GM11168 (cell line): ENCODE measurements around the gene KLHL20.
"Not testable (repeated sequence)": the region's sequence is repeated elsewhere in the genome, so short reads cannot be mapped to it uniquely, and the experiment has no call there.

ENCODE experiments used
- in situ Hi-C: fragments of 300-500 bp; cut with MboI; formaldehyde crosslinking; loops from one replicate; pipeline ENCODE4 v1.12.0; 2022; ENCODE audit warnings: low sequenced_read_pairs; ENCODE audit not compliant: unreplicated experiment

KLHL20 gene, protein sequence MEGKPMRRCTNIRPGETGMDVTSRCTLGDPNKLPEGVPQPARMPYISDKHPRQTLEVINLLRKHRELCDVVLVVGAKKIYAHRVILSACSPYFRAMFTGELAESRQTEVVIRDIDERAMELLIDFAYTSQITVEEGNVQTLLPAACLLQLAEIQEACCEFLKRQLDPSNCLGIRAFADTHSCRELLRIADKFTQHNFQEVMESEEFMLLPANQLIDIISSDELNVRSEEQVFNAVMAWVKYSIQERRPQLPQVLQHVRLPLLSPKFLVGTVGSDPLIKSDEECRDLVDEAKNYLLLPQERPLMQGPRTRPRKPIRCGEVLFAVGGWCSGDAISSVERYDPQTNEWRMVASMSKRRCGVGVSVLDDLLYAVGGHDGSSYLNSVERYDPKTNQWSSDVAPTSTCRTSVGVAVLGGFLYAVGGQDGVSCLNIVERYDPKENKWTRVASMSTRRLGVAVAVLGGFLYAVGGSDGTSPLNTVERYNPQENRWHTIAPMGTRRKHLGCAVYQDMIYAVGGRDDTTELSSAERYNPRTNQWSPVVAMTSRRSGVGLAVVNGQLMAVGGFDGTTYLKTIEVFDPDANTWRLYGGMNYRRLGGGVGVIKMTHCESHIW

DNA sequence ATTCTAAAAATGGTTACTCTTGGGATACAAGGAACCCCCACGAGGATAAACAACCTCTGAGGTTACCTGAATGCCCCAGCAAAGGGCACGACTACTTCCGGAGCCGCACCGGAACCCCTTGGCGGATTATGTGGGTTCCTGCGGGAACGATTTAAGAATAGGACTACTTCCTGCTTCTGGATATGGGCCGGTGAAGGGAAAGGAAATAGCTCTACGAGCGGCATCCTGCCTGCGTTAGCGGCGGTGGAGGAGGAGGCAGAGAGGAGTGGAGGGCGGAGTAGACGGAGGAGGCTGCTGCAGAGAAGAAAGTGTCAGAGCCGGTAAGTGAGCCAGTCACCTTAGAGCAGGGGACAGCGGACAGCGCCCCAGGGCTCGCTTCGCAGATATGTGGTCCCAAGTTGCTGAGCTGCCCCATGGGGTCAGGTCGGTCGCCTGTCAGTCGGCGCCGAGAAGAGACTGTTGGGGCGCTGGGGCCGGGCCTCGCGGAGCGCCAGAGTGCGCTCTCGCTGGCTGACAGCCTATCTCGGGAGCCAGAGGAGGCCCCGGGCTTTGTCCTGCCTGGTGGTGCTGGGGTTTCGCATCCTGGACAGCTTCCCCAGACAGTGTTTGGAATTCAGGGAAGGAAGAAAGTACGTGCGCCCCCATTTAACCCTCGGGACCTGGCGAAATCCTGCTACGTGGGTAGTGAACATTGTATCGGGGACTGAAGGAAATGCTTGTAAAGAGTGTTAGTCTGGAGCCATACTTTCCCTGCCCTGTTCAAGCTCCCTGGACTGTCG lies at the start of gene KLHL20:
TSS of gene KLHL20 (plus strand) at position 223 of the 779 bp plus-strand sequence. CDS start 1,063 bp downstream, outside the sequence.
- in situ Hi-C loops = no loop called here

GRCh38 chr1:173666646-173667045 lies 48.1 kb upstream of the KLHL20 start:
- in situ Hi-C loops = no loop called here

- in situ Hi-C loops = no loop called here
Observed at GRCh38 chr1:173669491-173669941, 45.3 kb upstream of the KLHL20 start, which contains the start of gene ANKRD45. Gene ANKRD45 (minus strand): TSS chr1:173669851. CDS start chr1:173659418, 10,433 bp downstream.

- in situ Hi-C loops = not testable (repeated sequence)
Observed at GRCh38 chr1:173674496-173674895, 40.3 kb upstream of the KLHL20 start.

DNA sequence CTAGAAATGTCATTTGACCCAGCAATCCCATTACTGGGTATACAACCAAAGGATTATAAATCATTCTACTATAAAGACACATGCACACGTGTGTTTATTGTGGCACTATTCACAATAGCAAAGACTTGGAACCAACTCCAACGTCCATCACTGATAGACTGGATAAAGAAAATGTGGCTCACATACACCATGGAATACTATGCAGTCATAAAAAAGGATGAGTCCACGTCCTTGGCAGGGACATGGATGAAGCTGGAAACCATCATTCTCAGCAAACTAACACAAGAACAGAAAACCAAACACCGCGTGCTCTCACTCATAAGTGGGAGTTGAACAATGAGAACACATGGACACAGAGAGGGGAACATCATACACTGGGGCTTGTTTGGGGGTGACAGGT lies 34.6 kb upstream of the KLHL20 start:
- in situ Hi-C loops = not testable (repeated sequence)

GRCh38 chr1:173682184-173682583 lies 32.6 kb upstream of the KLHL20 start:
- in situ Hi-C loops = no loop called here

GRCh38 chr1:173683838-173684237 lies 30.9 kb upstream of the KLHL20 start:
- in situ Hi-C loops = not testable (repeated sequence)

- in situ Hi-C loops = not testable (repeated sequence)
Observed at GRCh38 chr1:173685121-173685520, 29.7 kb upstream of the KLHL20 start.

DNA sequence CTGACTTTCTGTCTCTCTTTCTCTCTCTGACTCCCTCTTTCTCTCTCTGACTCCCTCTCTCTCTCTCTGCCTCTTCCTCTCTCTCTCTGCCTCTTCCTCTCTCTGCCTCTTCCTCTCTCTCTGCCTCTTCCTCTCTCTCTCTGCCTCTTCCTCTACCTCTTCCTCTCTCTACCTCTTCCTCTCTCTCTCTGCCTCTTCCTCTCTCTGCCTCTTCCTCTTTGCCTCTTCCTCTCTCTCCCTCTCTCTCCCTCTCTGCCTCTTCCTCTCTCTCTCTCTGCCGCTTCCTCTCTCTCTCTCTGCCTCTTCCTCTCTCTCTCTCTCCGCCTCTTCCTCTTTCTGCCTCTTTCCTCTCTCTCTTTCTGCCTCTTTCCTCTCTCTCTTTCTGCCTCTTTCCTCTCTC lies 26.5 kb upstream of the KLHL20 start:
- in situ Hi-C loops = no loop called here

GRCh38 chr1:173693238-173693637 lies 21.5 kb upstream of the KLHL20 start:
- in situ Hi-C loops = no loop called here

DNA sequence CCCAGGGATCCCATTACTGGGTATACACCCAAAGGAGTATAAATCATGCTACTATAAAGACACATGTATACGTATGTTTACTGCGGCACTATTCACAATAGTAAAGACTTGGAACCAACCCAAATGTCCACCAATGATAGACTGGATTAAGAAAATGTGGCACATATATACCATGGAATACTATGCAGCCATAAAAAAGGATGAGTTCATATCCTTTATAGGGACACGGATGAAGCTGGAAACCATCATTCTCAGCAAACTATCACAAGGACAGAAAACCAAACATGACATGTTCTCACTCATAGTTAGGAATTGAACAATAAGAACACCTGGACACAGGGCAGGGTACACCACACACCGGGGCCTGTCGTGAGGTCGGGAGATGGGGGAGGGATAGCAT lies 13.5 kb upstream of the KLHL20 start:
- in situ Hi-C loops = not testable (repeated sequence)

GRCh38 chr1:173702736-173703135 lies 12.0 kb upstream of the KLHL20 start:
- in situ Hi-C loops = no loop called here

DNA sequence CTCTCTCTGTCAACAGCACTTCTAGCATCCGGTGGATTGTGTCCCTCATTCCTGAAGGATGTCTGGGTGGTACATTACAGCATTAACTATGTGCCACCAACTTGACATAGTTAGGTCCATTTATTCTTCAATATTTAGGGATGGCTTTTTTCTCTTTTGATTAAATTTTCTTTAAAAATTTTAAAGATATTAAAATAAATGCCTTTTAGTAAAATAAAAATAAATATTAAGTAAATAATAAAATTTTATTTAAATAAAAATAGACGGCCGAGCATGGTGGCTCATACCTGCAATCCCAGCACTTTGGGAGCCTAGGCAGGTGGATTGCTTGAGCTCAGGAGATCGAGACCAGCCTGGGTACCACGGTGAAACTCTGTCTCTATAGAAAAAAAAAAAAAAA lies 9.7 kb upstream of the KLHL20 start:
- in situ Hi-C loops = no loop called here

DNA sequence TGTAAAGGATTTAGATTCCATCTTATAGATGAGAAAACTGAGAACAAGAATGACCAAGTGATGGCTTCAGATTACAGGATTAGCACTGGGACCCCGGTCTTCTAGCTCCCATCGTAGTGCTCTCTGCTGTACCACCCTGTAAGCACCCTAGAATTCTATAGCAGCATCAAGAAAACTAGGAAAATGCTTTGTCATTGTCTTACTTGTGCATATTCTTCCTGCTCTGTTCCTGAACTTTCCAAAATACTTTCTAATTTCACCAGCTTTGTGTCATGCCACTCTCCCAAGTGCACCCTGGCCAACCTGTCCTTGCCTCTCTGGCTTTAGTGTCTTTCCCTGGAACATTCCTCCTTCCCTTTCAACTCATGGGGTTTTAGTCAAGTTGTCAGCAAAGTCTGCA lies 6.0 kb upstream of the KLHL20 start:
- in situ Hi-C loops = no loop called here

GRCh38 chr1:173714441-173714758 lies 381 bp upstream of the KLHL20 start:
- in situ Hi-C loops = no loop called here

GRCh38 chr1:173715538-173715844 lies 710 bp downstream of the KLHL20 start:
- in situ Hi-C loops = no loop called here

DNA sequence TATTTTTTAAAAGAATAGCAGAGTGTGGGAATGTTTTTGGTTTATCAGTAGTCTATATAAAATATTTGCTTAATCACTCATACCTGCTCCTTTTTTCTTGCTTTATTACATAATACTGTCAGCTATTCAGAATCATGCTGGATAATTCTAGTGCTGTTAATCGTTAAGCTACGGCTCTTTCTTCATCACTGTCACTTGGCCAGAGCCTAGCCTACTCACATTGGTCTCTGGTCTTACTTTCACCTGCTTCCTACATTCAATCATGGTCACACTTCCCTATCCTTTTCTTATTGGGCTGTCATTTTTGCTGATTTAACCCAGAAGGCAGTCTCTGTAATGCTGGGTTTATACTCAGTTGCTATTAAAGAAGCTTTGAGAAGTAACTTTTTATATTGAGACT lies 2.5 kb downstream of the KLHL20 start:
- in situ Hi-C loops = no loop called here

- in situ Hi-C loops = not testable (repeated sequence)
Observed at GRCh38 chr1:173731331-173731730, 16.6 kb downstream of the KLHL20 start.

DNA sequence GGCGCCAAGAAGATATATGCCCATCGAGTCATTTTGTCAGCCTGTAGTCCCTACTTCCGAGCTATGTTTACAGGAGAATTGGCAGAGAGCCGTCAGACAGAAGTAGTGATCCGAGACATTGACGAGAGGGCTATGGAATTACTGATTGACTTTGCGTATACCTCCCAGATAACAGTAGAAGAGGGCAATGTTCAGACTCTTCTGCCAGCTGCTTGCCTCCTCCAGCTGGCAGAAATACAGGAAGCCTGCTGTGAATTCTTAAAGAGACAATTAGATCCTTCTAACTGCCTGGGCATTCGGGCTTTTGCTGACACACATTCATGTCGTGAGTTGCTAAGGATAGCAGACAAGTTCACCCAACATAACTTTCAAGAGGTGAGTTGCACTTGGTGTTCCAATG lies 19.1 kb downstream of the KLHL20 start:
- in situ Hi-C loops = no loop called here

- in situ Hi-C loops = not testable (repeated sequence)
Observed at GRCh38 chr1:173736104-173736503, 21.3 kb downstream of the KLHL20 start.

- in situ Hi-C loops = no loop called here
Observed at GRCh38 chr1:173742203-173742886, 27.6 kb downstream of the KLHL20 start.
